GM21423 (cell line): ENCODE data around the gene ITGA7.

Source experiments
- ATAC-seq: cut with Tn5 transposase; IDR thresholded peaks from one replicate; pipeline ENCODE4 v1.9.1; 2021; ENCODE audit warnings: mild to moderate bottlenecking, moderate library complexity; ENCODE audit not compliant: unreplicated experiment

Gene ITGA7

GRCh38 chr12:55734595-55734994, 26.9 kb upstream of the ITGA7 start:
- ATAC-seq, result no peak

- no peak for ATAC-seq
Observed at GRCh38 chr12:55733858-55734257, 26.2 kb upstream of the ITGA7 start.

GRCh38 chr12:55733021-55733555, 25.4 kb upstream of the ITGA7 start:
- ATAC-seq, result no peak

GRCh38 chr12:55732288-55732687, 24.6 kb upstream of the ITGA7 start:
- no peak for ATAC-seq

GRCh38 chr12:55729819-55730818, 22.4 kb upstream of the ITGA7 start:
- peak; percentile 49 for ATAC-seq

- ATAC-seq, result peak; percentile 57
Observed at GRCh38 chr12:55728939-55729818, 21.5 kb upstream of the ITGA7 start, which contains the start of gene CD63. Gene CD63, minus strand, starts transcription at chr12:55729009. Its CDS starts 668 bp downstream, at chr12:55728341.

- peak; percentile 4 for ATAC-seq
Observed at GRCh38 chr12:55728186-55728938, 20.7 kb upstream of the ITGA7 start.

GRCh38 chr12:55727643-55728185, 20.0 kb upstream of the ITGA7 start:
- ATAC-seq, result no peak

- no peak for ATAC-seq
Observed at GRCh38 chr12:55726971-55727370, 19.3 kb upstream of the ITGA7 start.

GRCh38 chr12:55725556-55725955, 17.9 kb upstream of the ITGA7 start:
- ATAC-seq, result no peak

- ATAC-seq, result no peak
Observed at GRCh38 chr12:55724940-55725309, 17.2 kb upstream of the ITGA7 start.

GRCh38 chr12:55724226-55724939, 16.7 kb upstream of the ITGA7 start:
- peak; percentile 29 for ATAC-seq

- no peak for ATAC-seq
Observed at GRCh38 chr12:55723516-55724225, 16.0 kb upstream of the ITGA7 start.

GRCh38 chr12:55722948-55723347, 15.2 kb upstream of the ITGA7 start:
- no peak for ATAC-seq

- ATAC-seq, result no peak
Observed at GRCh38 chr12:55721601-55722213, 14.0 kb upstream of the ITGA7 start.

- no peak for ATAC-seq
Observed at GRCh38 chr12:55720894-55721444, 13.3 kb upstream of the ITGA7 start.

- no peak for ATAC-seq
Observed at GRCh38 chr12:55720071-55720564, 12.4 kb upstream of the ITGA7 start, which contains the start of gene RDH5. Gene RDH5, plus strand, starts transcription at chr12:55720393. Its CDS starts 792 bp downstream, at chr12:55721185.

GRCh38 chr12:55719371-55719770, 11.7 kb upstream of the ITGA7 start:
- no peak for ATAC-seq
